K562 (cell line): ENCODE results near the gene NT5C1A. TPM values are rescaled to one million over a fixed set of nuclear protein-coding genes. Genes with fewer than 3 reads are reported as not detected.

Experiments used
- ATAC-seq: fragments of 200-7000 bp; cut with Tn5 transposase; 3 replicates; pipeline ENCODE4 v1.9.1; 2020; ENCODE audit warnings: moderate library complexity
- BruUV-seq: library from RNA; stranded (reverse); fragments of 400-500 nt; replicated peaks from 2 replicates; lab custom pipeline; 2021; lab: Mats Ljungman, UMichigan
- CTCF ChIA-PET: fragments of 300-600 bp; formaldehyde crosslinking; extraction: SDS; loops from one replicate; lab custom pipeline; 2021; ENCODE audit warnings: low intra/inter-chr PET ratio; lab: Yijun Ruan, JAX
- POLR2A ChIA-PET: fragments of 300-600, 350-650 bp; sonication (Branson Sonifier 250); formaldehyde crosslinking; extraction: SDS; loops from one replicate; lab custom pipeline; 2021; ENCODE audit warnings: antibody characterized with exemption, inconsistent platforms; lab: Yijun Ruan, JAX
- DNase-seq, 4 experiments: peaks; one replicate each; pipeline versions ENCODE4 v3.0.0 to v3.0.0-alpha.2; 2011 to 2018; ENCODE audit warnings: low spot score in 3 of 4, mixed read lengths in 3 of 4; ENCODE audit errors: extremely low read depth in 1 of 4
- FAIRE-seq: peaks from 2 replicates; lab custom pipeline; 2011; peaks lifted over from hg19 to GRCh38; lab: Jason Lieb, UNC
- H2AFZ ChIP-seq: 2 replicates; pipeline ENCODE4 v1.6.0; 2011; ENCODE audit warnings: low read depth, low read length, control low read depth, inconsistent platforms
- H3K27ac ChIP-seq: fragments of 200-600 bp; 3 replicates; pipeline ENCODE4 v1.8.0; 2011; ENCODE audit warnings: low read depth, mild to moderate bottlenecking, control low read depth, inconsistent platforms, low read length, moderate library complexity, mixed read lengths; ENCODE audit errors: extremely low read depth
- H3K27me3 ChIP-seq, 2 experiments: fragments of 300-600 bp in 1 of 2; 2 replicates in 1 of 2; 3 replicates in 1 of 2; pipeline versions ENCODE4 v1.6.0 to v1.8.0; 2011; ENCODE audit warnings: inconsistent platforms in 2 of 2, low read length in 2 of 2, mild to moderate bottlenecking in 1 of 2, mixed read lengths in 1 of 2, moderate library complexity in 1 of 2; ENCODE audit not compliant: control insufficient read depth in 2 of 2, insufficient read depth in 2 of 2
- H3K36me3 ChIP-seq: fragments of 300-600 bp; 3 replicates; pipeline ENCODE4 v1.8.0; 2011; ENCODE audit warnings: mild to moderate bottlenecking, low read length, inconsistent platforms; ENCODE audit not compliant: control insufficient read depth, insufficient read depth
- H3K4me1 ChIP-seq, 2 experiments: fragments of 200-600 bp in 1 of 2; replicated peaks in 1 of 2; 2 replicates in 1 of 2; 3 replicates in 1 of 2; pipeline versions ENCODE4 v1.5.1 to v1.8.0; 2011; ENCODE audit warnings: inconsistent platforms in 2 of 2, low read length in 2 of 2, mild to moderate bottlenecking in 1 of 2, mixed read lengths in 1 of 2, moderate library complexity in 1 of 2; ENCODE audit not compliant: control insufficient read depth in 2 of 2, insufficient read depth in 2 of 2
- H3K4me2 ChIP-seq: 2 replicates; pipeline ENCODE4 v1.6.1; 2011; ENCODE audit warnings: low read length, control low read depth, inconsistent platforms, mixed read lengths; ENCODE audit not compliant: insufficient read depth
- H3K4me3 ChIP-seq: fragments of 200-600 bp; sonication (generic), shearing (Covaris generic); 2 replicates; pipeline ENCODE4 v1.5.1; 2016; ENCODE audit warnings: control low read depth, inconsistent platforms
- H3K79me2 ChIP-seq: fragments of 200-600 bp; 3 replicates; pipeline ENCODE4 v1.8.0; 2011; ENCODE audit warnings: low read length, inconsistent platforms; ENCODE audit not compliant: control insufficient read depth, insufficient read depth
- H3K9ac ChIP-seq, 2 experiments: 2 replicates each; pipeline versions ENCODE4 v1.6.0 to v1.6.1; 2011; ENCODE audit warnings: low read depth in 2 of 2, low read length in 2 of 2, control low read depth in 1 of 2, inconsistent platforms in 1 of 2, mild to moderate bottlenecking in 1 of 2, mixed read lengths in 1 of 2; ENCODE audit not compliant: insufficient read depth in 1 of 2
- H3K9me1 ChIP-seq: one replicate; pipeline ENCODE4 v1.6.0; 2011; ENCODE audit warnings: inconsistent platforms, mild to moderate bottlenecking, low read length, moderate library complexity; ENCODE audit not compliant: control insufficient read depth, insufficient read depth
- H3K9me3 ChIP-seq: replicated peaks from 2 replicates; pipeline ENCODE4 v1.5.1; 2011; ENCODE audit warnings: low read depth, low read length, inconsistent platforms; ENCODE audit not compliant: control insufficient read depth, insufficient read depth
- H4K20me1 ChIP-seq: replicated peaks from 2 replicates; pipeline ENCODE4 v1.6.1; 2011; ENCODE audit warnings: low read length, inconsistent platforms, mixed read lengths; ENCODE audit not compliant: control insufficient read depth, insufficient read depth
- ARID1B ChIP-seq: fragments of 450-650 bp; IDR thresholded peaks from 2 replicates; pipeline ENCODE4 v1.6.1; 2016; ENCODE audit warnings: antibody characterized with exemption, mild to moderate bottlenecking, inconsistent platforms
- FOXA3 ChIP-seq, 2 experiments: fragments of 450-650 bp in 1 of 2; sonication (generic) in 1 of 2; formaldehyde crosslinking; IDR thresholded peaks in 1 of 2; conservative IDR thresholded peaks in 1 of 2; 2 replicates each; pipeline versions ENCODE4 v1.4.0 to v1.8.0; 2020 to 2022; ENCODE audit warnings: mild to moderate bottlenecking in 2 of 2, missing genetic modification reagents in 1 of 2
- RCOR1 ChIP-seq, 2 experiments: IDR thresholded peaks; 2 replicates each; pipeline ENCODE4 v1.6.1; 2012; ENCODE audit warnings: low read depth in 2 of 2, low read length in 2 of 2, borderline replicate concordance in 1 of 2, improper control_type of control experiment in 1 of 2
- TAL1 ChIP-seq: fragments of 450-650 bp; IDR thresholded peaks from 2 replicates; pipeline ENCODE4 v1.6.1; 2016; ENCODE audit warnings: mild to moderate bottlenecking
- ZEB2 ChIP-seq: fragments of 450-650 bp; IDR thresholded peaks from 2 replicates; pipeline ENCODE4 v1.6.1; 2016
- whole genome bisulfite sequencing: fragments of 100-300 bp; shearing (Covaris generic); methylation state at CpG from one replicate; pipeline ENCODE4 v1.1.6; 2016; ENCODE audit warnings: low coverage, mixed read lengths; ENCODE audit not compliant: insufficient coverage; ENCODE audit errors: missing lambda C conversion rate; 5-methylcytosine and 5-hydroxymethylcytosine counted together
- in situ Hi-C: fragments of 300-500 bp; cut with MboI; formaldehyde crosslinking; loops from 4 replicates; pipeline ENCODE4 v1.15.0; 2018; ENCODE audit warnings: inconsistent platforms, mixed read lengths
- intact Hi-C: fragments of 100-400 bp; cut with micrococcal nuclease; formaldehyde crosslinking; loops from 2 replicates; pipeline ENCODE4 v1.14.2; 2022
- polyA plus RNA-seq, 8 experiments: library from polyadenylated mRNA; depleted of rRNA in 4 of 8; stranded (reverse) in 5 of 8; unstranded in 3 of 8; fragments of >200 nt; fragmentation: Nextera tagmentation in 2 of 8; fragmentation: Illumina TruSeq in 1 of 8; extraction: Ambion mirVana in 2 of 8; extraction: Trizol in 1 of 8; gene quantifications; 2 replicates each; pipeline versions ENCODE4 v1.2.1 to v1.2.3, GENCODE V29; 2011 to 2014; ENCODE audit warnings: inconsistent platforms in 1 of 8, missing spikeins in 1 of 8
- total RNA-seq, 7 experiments: library from RNA; depleted of rRNA in 6 of 7; stranded (reverse); fragments of >200 nt in 6 of 7; fragmentation: Illumina TruSeq in 2 of 7; extraction: Trizol in 2 of 7; gene quantifications; 2 replicates each; pipeline versions ENCODE4 v1.2.1 to v1.2.3, GENCODE V29; 2011 to 2021; ENCODE audit warnings: low replicate concordance in 1 of 7
- TF ChIP-seq, protein P1 (sequence below): IDR thresholded peaks from 2 replicates; pipeline ENCODE4 v1.6.1; 2011; ENCODE audit not compliant: insufficient read length; ENCODE audit errors: extremely low read depth

NT5C1A gene
- total and polyA plus RNA-seq, 9 of the 15 experiments (the other 6 are each of a cell fraction or from before 2014, with no cell fraction given): not detected

DNA sequence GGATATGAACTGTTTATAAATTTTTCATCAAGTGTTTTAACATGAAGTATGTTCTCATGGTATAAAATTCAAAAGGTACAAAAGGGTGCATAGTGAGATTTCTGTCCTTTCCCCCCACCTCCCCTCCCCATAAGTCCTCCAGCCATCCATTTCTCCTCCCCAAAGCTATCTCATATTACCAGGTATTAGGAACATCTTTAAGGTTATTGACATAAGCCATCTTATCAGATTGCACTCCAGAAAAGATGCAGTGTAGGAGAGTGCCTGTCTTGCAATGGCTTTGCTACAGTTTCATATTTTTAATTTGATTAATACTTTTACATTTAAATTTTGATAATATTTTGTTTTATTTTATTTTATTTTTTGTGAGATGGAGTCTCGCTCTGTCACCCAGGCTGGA, 32.9 kb upstream of the NT5C1A start:
- CTCF ChIA-PET: interaction anchor here (1.2 kb wide), 1 partner anchor 15 kb away, joined by 12 read pairs; no protein-coding TSS in a partner anchor
- FAIRE-seq (no peak), ATAC-seq (no peak), DNase-seq (peak in 2 of 4 experiments; percentile 42 to 48)
- Histone ChIP-seq H3K27me3 (no peaks in the 10 kb centered on the region), H3K4me3 (no peak overlapping the region), H3K4me2 (no peak overlapping the region), H4K20me1 (no peaks in the 10 kb centered on the region), H3K79me2 (no peaks in the 10 kb centered on the region), H3K4me1 (peaks cover 5 to 12% of the 10 kb centered on the region in 2 experiments; a peak in 3 of 5 replicates), H3K9me1 (no peaks in the 10 kb centered on the region), H3K27ac (no peak overlapping the region), H3K9ac (no peak overlapping the region), H3K36me3 (no peaks in the 10 kb centered on the region), H2AFZ (no peak overlapping the region), H3K9me3 (no peaks in the 10 kb centered on the region)
- POLR2A ChIA-PET: no interaction called here
- 76% methylated on average over 1 of the region's 1 CpG for WGBS
- in situ Hi-C loops: no loop called here
- intact Hi-C loops: loop anchor here (5.0 kb wide), 1 partner anchor 268 kb away; no protein-coding TSS in a partner anchor
- no TSS peak for BruUV-seq
- TF ChIP-seq, protein P1, sequence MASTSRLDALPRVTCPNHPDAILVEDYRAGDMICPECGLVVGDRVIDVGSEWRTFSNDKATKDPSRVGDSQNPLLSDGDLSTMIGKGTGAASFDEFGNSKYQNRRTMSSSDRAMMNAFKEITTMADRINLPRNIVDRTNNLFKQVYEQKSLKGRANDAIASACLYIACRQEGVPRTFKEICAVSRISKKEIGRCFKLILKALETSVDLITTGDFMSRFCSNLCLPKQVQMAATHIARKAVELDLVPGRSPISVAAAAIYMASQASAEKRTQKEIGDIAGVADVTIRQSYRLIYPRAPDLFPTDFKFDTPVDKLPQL: no peak
- TF ChIP-seq ZEB2 (peak; percentile 60; the same call in 1 of the 2 replicates), ARID1B (peak; percentile 34; the same call in 1 of the 2 replicates), RCOR1 (IDR thresholded peaks at IDR 0.05; ENCODE audit: borderline replicate concordance in 1 of 2, low read depth in 2 of 2, low read length in 2 of 2) (0 out of 4 replicates have a peak, but pooled peaks of 1 of the 2 experiments have one; percentile 12), TAL1 (peak; percentile 22; the same call in 1 of the 2 replicates), FOXA3 (CRISPR knock-in tag; conservative IDR thresholded peaks at IDR 0.05 in 1 of 2, IDR thresholded peaks at IDR 0.05 in 1 of 2) (peak; percentile 72 to 87; a peak in 3 of 4 replicates)
